HL-60 (cell line): ENCODE measurements around the gene SLC27A5.

Source experiments
- GABPA ChIP-seq: IDR thresholded peaks from 2 replicates; pipeline ENCODE4 v1.6.1; 2012; ENCODE audit warnings: low read depth
- POLR2AphosphoS5 ChIP-seq: IDR thresholded peaks from 2 replicates; pipeline ENCODE4 v1.6.1; 2012; ENCODE audit warnings: low read depth
- TF ChIP-seq, protein P1 (sequence below): IDR thresholded peaks from one replicate; pipeline ENCODE4 v1.5.1; 2011; ENCODE audit warnings: low read length, control low read depth, inconsistent platforms; ENCODE audit not compliant: insufficient read depth
- TF ChIP-seq, protein P2 (sequence below): IDR thresholded peaks from 2 replicates; pipeline ENCODE4 v1.6.1; 2012; ENCODE audit warnings: low read depth; ENCODE audit not compliant: insufficient replicate concordance

DNA sequence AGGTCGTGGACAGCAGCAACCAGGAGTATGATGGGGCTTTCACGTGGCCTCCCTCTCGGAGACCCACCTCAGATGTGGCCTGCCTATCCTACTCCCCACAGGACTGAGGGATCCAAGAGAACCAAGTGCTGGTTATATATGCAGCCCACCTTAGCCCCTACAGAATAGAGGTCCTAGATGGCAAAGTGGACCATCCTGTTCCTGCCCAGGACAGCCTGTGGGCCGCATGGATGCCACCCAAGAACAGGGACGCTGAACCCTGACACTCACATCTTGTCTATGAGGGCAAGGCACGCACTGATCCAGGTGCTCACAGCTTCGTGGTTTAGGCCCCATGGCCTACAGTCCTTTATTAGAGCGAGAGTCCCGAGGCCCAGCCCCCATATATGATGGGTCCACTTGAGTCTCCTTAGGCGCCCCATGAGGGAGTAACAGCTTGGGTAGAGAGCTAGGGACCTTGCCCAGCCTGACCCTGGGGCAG is 1.5 kb upstream of the SLC27A5 start:
- TF ChIP-seq, protein P1, sequence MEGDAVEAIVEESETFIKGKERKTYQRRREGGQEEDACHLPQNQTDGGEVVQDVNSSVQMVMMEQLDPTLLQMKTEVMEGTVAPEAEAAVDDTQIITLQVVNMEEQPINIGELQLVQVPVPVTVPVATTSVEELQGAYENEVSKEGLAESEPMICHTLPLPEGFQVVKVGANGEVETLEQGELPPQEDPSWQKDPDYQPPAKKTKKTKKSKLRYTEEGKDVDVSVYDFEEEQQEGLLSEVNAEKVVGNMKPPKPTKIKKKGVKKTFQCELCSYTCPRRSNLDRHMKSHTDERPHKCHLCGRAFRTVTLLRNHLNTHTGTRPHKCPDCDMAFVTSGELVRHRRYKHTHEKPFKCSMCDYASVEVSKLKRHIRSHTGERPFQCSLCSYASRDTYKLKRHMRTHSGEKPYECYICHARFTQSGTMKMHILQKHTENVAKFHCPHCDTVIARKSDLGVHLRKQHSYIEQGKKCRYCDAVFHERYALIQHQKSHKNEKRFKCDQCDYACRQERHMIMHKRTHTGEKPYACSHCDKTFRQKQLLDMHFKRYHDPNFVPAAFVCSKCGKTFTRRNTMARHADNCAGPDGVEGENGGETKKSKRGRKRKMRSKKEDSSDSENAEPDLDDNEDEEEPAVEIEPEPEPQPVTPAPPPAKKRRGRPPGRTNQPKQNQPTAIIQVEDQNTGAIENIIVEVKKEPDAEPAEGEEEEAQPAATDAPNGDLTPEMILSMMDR, result no peak
- no peak for TF ChIP-seq GABPA
- no peak for TF ChIP-seq POLR2AphosphoS5
- TF ChIP-seq, protein P2, sequence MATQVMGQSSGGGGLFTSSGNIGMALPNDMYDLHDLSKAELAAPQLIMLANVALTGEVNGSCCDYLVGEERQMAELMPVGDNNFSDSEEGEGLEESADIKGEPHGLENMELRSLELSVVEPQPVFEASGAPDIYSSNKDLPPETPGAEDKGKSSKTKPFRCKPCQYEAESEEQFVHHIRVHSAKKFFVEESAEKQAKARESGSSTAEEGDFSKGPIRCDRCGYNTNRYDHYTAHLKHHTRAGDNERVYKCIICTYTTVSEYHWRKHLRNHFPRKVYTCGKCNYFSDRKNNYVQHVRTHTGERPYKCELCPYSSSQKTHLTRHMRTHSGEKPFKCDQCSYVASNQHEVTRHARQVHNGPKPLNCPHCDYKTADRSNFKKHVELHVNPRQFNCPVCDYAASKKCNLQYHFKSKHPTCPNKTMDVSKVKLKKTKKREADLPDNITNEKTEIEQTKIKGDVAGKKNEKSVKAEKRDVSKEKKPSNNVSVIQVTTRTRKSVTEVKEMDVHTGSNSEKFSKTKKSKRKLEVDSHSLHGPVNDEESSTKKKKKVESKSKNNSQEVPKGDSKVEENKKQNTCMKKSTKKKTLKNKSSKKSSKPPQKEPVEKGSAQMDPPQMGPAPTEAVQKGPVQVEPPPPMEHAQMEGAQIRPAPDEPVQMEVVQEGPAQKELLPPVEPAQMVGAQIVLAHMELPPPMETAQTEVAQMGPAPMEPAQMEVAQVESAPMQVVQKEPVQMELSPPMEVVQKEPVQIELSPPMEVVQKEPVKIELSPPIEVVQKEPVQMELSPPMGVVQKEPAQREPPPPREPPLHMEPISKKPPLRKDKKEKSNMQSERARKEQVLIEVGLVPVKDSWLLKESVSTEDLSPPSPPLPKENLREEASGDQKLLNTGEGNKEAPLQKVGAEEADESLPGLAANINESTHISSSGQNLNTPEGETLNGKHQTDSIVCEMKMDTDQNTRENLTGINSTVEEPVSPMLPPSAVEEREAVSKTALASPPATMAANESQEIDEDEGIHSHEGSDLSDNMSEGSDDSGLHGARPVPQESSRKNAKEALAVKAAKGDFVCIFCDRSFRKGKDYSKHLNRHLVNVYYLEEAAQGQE, result no peak
